ENCODE measurements around the gene MTUS2.

- TF ChIP-seq, protein P1, sequence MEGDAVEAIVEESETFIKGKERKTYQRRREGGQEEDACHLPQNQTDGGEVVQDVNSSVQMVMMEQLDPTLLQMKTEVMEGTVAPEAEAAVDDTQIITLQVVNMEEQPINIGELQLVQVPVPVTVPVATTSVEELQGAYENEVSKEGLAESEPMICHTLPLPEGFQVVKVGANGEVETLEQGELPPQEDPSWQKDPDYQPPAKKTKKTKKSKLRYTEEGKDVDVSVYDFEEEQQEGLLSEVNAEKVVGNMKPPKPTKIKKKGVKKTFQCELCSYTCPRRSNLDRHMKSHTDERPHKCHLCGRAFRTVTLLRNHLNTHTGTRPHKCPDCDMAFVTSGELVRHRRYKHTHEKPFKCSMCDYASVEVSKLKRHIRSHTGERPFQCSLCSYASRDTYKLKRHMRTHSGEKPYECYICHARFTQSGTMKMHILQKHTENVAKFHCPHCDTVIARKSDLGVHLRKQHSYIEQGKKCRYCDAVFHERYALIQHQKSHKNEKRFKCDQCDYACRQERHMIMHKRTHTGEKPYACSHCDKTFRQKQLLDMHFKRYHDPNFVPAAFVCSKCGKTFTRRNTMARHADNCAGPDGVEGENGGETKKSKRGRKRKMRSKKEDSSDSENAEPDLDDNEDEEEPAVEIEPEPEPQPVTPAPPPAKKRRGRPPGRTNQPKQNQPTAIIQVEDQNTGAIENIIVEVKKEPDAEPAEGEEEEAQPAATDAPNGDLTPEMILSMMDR (conservative IDR thresholded peaks at IDR 0.05; ENCODE audit: low read length), result no peak
- no peak for TF ChIP-seq EZH2phosphoT487 (IDR thresholded peaks at IDR 0.05; ENCODE audit: borderline replicate concordance)
These were observed 633.5 kb downstream of the MTUS2 start for GRCh38 chr13:29453617-29454011.
